Subcutaneous adipose tissue (tissue), 4 donors: Measurements from ENCODE around the gene POC5. TPM values are rescaled to one million over a fixed set of nuclear protein-coding genes. Genes with fewer than 3 reads are reported as not detected.

Experiments
- CTCF ChIP-seq: fragments of 450-650 bp; IDR thresholded peaks from one replicate; pipeline ENCODE4 v1.5.1; 2016; ENCODE audit warnings: low read depth, mild to moderate bottlenecking, control low read depth, antibody characterized with exemption, moderate library complexity
- total RNA-seq, 4 donors: library from RNA; depleted of rRNA; stranded (reverse); fragments of >200 nt; gene quantifications; one replicate each; pipeline ENCODE4 v1.1.0, GENCODE V29; 2016

The POC5 gene
- total RNA-seq = 10 to 100 TPM; 10.9 to 17.8 (median 14.9) TPM

DNA sequence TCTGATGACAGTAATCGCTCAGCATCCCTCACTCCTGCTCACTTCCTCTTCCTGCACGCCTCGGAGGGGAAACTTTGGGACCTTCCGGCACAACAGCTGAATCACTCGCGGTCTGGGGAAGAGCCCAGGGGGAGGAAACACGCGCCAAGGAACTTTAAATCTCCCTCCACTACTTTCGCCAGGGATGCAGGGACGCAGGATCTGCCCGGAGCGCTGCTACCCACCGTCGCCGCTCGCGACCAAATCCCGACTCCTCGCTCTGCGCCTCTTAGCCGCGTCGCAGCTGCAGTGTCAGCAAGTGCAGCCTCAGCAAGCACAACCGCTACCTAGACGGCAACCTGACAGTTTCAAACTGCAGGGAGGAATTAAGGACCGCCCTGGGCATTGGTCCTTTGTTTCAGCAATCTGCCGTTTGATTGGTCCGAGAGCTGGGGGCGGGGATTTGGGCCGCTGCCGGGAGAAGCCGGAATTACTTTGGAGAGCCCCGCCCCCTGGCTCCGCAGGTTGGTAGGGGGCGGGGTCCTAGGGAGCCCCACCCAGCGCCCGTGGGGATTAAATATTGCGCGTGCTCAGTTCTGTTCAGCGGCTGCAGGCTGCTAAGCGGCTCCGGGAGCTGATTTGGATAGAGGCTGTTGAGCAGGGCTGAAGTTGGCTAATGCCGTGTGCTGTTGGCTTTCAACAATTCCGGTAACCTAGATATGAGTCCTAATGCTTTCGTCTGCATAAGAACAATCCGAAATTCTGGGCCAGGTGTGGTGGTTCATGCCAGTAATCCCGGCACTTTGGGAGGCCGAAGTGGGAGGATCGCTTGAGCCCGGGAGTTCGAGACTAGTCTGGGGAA lies at the start of gene POC5:
POC5 (minus strand) TSS at position 356 of the 841 bp plus-strand sequence. CDS start 4,500 bp downstream, outside the sequence.
- no peak for TF ChIP-seq CTCF

- no peak for TF ChIP-seq CTCF
Measured at GRCh38 chr5:75758116-75758515, 40.9 kb upstream of the POC5 start.

GRCh38 chr5:75756981-75757380 lies 39.7 kb upstream of the POC5 start:
- no peak for TF ChIP-seq CTCF

DNA sequence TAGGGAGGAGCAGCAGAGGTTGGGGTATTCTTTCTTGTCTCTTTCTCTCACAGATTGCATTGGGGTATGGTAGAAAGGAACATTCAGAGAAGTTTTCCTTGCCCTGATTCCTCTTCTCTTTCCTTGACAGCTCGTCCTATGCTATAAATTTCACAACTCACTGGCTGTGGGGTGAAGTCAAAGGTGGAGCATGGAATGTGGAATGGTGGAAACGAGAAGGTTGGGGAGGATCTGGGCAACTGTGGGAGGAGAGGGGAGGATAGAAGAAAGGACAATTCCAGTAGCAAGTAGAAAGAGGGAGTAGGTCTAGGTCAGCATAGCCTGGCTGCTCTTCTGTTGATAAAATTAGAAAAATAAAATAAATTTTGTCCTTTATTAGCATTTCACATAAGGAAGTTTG lies 39.0 kb upstream of the POC5 start:
- TF ChIP-seq CTCF = no peak

DNA sequence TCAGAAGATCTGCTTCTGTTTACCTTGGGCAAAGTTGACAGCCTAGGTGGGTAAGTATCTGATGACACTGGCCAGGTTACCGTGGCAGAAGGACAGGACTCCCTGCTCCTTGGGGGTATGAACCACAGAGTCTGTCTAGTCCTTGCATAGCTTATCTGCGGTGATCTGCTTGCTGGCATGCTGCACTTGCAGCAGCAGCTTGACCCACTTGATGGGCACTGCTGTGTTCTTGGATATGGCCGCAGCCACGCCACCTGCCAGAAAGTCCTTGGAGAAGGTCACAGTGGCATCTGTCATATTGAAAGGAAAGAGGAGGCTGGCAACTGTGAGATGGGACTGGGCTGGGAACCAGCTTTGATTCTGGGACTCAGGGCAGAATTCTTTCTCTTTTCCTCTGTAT lies 35.9 kb upstream of the POC5 start:
- TF ChIP-seq CTCF = no peak

- TF ChIP-seq CTCF = no peak
Measured at GRCh38 chr5:75744355-75744754, 27.1 kb upstream of the POC5 start.

DNA sequence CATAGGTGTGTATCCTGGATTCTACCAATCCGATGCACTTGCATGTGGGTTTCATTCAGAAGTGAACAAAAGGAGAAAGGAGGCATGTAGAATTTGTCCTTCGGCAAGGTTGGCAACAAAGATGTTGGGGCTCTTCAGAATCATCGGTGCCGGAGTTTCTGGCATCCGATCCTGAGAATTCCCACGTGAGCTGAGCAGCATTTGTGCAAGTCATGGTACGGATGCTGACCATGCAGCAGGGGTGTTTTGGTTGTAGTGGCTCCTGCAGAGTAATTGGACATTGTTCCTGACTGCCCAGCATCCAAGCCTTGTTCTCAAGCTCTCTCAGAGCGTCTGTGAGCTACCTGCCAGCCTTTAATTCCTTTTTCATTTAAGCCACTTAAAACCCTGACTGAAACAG lies 19.0 kb upstream of the POC5 start:
- no peak for TF ChIP-seq CTCF
